Measurements from ENCODE around the gene DYNC1H1.

DYNC1H1 gene

DNA sequence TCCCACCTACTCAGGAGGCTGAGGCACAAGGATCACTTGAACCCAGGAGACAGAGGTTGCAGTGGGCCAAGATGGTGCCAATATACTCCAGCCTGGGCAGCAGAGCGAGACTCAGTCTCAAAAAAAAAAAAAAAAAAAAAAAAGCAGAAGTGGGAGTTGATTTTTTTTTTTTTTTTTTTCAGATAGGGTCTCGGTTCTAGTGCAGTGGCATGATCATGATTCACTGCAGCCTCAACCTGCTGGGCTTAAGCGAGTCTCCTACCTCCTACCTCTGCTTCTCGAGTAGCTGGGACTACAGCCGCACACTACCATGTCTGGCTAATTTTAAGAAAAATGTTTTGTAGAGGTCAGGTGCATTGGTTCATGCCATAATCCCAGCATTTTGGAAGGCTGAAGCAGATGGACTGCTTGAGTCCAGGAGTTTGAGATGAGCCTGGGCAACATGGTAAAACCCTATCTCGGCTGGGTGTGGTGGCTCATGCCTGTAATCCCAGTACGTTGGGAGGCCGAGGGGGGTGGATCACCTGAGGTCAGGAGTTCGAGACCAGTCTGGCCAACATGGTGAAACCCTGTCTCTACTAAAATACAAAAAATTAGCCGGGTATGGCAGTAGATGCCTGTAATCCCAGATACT, 138.8 kb downstream of the DYNC1H1 start:
- H3K27ac ChIP-seq (ENCODE audit: low read length): no peak overlapping the region
- H3K4me1 ChIP-seq (ENCODE audit: control insufficient read depth, insufficient read depth, low read length): no peaks in the 10 kb centered on the region
- H3K9ac ChIP-seq (ENCODE audit: low read length in 2 of 2): no peak overlapping the region
- H3K9me3 ChIP-seq (ENCODE audit: control insufficient read depth in 2 of 2, low read length in 2 of 2): no peaks in the 10 kb centered on the region
- H3K36me3 ChIP-seq (ENCODE audit: control insufficient read depth in 2 of 2, insufficient read depth in 2 of 2, low read length in 2 of 2): peaks cover 0 to 6% of the 10 kb centered on the region in 2 donors
- H3K4me3 ChIP-seq (ENCODE audit: low read length in 2 of 2): no peak overlapping the region
- H3K27me3 ChIP-seq (ENCODE audit: control insufficient read depth in 1 of 2, insufficient read depth in 2 of 2, low read length in 2 of 2): no peaks in the 10 kb centered on the region

DNA sequence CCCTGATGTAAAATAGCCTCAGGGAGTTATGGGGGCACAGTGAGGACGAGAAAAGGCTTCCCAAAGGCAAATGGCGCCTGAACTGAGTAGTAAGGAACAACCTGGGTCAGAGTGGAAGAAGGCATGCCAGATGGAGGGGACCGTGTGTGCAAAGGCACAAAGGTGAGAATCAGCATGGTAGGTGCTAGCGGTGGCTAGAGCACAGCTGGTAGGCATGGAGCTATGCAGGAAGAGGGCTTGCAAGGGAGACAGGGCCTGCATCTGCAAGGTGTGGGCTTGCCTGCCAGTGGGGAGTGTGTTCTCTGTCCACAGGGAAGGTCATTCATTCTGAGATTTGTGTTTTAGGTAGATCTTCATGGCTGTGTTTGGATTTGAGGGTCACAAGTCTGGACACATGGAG, 141.0 kb downstream of the DYNC1H1 start:
- H3K9ac ChIP-seq (ENCODE audit: low read length in 2 of 2): no peak overlapping the region
- no peaks in the 10 kb centered on the region for H3K27me3 ChIP-seq (ENCODE audit: control insufficient read depth in 1 of 2, insufficient read depth in 2 of 2, low read length in 2 of 2)
- peaks cover 0 to 6% of the 10 kb centered on the region in 2 donors for H3K36me3 ChIP-seq (ENCODE audit: control insufficient read depth in 2 of 2, insufficient read depth in 2 of 2, low read length in 2 of 2)
- no peak overlapping the region for H3K4me3 ChIP-seq (ENCODE audit: low read length in 2 of 2)
- H3K27ac ChIP-seq (ENCODE audit: low read length): no peak overlapping the region
- H3K9me3 ChIP-seq (ENCODE audit: control insufficient read depth in 2 of 2, low read length in 2 of 2): no peaks in the 10 kb centered on the region
- no peaks in the 10 kb centered on the region for H3K4me1 ChIP-seq (ENCODE audit: control insufficient read depth, insufficient read depth, low read length)
